ENCODE data around the gene SCNN1B.
"Not testable (repeated sequence)": the region's sequence is repeated elsewhere in the genome, so short reads cannot be mapped to it uniquely, and the experiment has no call there.

The SCNN1B gene

GRCh38 chr16:23384878-23385277 lies 82.8 kb downstream of the SCNN1B start:
- DNase-seq = no peak

GRCh38 chr16:23385441-23385840 lies 83.3 kb downstream of the SCNN1B start:
- DNase-seq = no peak

GRCh38 chr16:23387666-23388065 lies 85.6 kb downstream of the SCNN1B start:
- DNase-seq = no peak

GRCh38 chr16:23388786-23389185 lies 86.7 kb downstream of the SCNN1B start:
- DNase-seq = no peak

- DNase-seq = no peak
Observed at GRCh38 chr16:23389201-23389600, 87.1 kb downstream of the SCNN1B start.

DNA sequence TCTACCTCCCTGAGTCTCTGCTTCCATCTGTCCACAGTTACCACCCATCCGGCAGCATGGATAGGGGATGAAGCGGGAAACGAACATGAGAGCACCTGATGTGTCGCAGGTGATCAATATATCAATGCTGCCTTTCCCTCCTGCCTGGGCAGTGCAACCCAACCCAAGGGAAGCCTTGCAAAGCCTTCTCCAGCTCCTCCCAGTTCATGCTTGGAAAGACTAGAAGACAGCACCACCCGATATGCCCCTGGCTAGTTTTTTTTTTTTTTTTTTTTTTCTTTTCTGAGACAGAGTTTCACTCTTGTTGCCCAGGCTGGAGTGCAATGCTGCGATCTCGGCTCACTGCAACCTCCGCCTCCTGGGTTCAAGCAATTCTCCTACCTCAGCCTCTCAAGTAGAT lies 87.8 kb downstream of the SCNN1B start:
- DNase-seq = not testable (repeated sequence)

GRCh38 chr16:23391381-23392222 lies 89.5 kb downstream of the SCNN1B start:
- DNase-seq = no peak

GRCh38 chr16:23392223-23392600 lies 90.1 kb downstream of the SCNN1B start:
- DNase-seq = no peak

DNA sequence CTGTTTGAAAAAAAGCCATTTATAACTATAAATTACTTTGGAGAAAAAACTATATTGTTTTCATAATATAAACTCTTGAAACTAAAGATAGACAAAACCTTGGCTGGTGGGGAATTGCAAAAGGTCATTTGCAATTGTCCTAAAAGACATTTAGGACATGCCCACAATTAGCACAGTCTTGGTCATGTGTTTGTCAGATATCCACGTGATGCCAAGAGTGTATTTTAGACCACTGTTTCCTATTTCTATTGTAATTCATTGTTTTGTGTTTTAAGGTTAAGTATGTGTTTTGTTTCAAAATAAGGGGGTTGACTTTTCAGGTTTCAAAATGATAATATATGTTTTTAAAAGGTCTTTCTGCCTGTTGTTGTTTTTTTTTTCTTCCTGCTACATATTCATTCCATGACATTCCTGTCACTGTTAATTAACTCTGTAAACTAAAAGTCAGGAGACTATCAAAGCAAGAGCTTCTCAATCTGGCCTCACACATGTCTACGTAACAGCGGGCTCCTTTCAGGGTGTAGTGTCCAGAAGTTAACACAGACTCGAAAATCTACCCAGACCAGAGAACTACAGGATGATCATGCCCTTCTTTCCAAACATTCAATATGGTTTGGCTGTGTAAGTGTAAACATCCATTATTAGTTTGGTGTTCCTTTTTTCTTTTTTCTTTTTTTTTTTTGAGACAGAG lies 92.2 kb downstream of the SCNN1B start:
- no peak for DNase-seq

DNA sequence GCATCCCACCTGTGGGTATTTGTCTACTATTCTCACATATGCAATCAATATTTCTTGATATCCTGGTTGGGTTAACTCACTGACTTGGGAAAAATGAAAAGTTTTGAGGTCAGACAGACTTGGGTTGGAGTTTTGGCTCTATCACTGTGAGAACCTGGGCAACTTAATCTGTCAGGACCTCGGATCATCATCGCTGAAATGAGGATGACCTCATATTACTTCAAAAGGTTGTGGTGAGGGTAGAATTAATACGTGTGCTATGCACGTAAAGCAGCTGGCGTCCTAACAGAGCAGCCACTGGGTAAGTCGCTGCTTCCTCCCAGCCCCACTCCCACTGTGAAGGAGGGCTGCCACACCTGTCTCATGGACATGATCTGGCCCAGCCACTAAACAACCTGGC lies 93.6 kb downstream of the SCNN1B start:
- DNase-seq = no peak

- no peak for DNase-seq
Observed at GRCh38 chr16:23397464-23397863, 95.4 kb downstream of the SCNN1B start.

DNA sequence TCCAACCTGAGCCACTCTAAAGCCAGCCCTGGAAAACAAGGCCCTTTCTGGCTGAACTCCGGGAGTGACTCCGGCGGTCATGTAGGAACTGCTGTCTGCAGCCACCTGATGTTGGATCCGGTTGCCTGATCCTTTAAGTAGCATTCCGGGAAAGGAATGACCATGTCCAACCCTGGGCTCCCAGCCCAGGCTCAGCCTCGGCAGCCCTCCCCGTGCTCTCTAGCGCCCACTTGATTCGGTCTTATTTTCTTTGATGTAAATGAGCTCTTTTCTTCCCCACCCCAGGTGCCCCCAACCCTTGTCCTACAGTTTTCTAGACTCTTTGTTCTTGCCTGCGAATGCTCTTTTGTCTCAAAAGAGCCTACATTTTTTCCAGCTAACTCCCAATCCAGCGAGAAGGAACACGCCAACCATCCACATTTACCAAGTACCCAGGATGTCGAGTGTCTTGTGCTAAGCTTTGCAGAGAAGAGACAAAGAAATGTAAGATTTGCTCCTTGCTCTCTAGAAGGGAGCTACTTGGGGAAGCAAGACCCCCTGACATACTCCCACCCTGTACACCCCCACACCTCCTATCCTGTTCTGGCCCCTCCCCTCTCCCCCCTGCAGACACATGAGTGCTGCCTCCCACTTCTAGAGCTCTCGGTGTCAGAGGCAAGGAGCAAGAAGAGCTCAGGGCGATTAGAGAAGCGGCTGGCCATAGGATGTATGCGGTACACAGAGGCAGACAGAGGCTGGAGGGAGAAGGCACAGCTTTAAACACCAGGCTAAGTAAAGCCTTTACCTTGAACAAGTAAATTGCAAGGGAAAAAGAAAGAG lies 97.1 kb downstream of the SCNN1B start:
- no peak for DNase-seq

- not testable (repeated sequence) for DNase-seq
Observed at GRCh38 chr16:23400447-23400846, 98.3 kb downstream of the SCNN1B start.

GRCh38 chr16:23401139-23401538 lies 99.0 kb downstream of the SCNN1B start:
- no peak for DNase-seq

- no peak for DNase-seq
Observed at GRCh38 chr16:23402100-23402499, 100.0 kb downstream of the SCNN1B start.

DNA sequence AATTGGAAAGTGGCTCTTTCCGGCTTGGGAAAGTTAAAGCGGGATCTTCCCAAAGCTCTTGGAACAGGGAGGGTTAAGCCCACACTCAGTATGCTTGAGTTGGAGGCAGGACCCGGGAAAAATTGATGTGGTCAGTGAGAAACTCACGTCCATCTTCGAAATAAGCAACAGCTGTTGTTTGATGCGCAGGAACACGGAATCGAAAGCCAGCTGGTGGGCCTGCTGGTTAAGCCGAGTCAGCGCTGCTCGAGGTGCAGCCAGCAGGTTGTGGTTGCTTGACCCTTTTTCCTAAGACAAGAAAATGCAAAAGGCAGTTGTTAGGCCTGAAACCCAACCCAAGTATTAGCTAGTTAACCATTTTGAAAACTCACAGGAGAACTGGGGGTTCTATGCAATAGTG lies 101.4 kb downstream of the SCNN1B start:
- DNase-seq = no peak

GRCh38 chr16:23406024-23406423 lies 103.9 kb downstream of the SCNN1B start:
- DNase-seq = no peak

DNA sequence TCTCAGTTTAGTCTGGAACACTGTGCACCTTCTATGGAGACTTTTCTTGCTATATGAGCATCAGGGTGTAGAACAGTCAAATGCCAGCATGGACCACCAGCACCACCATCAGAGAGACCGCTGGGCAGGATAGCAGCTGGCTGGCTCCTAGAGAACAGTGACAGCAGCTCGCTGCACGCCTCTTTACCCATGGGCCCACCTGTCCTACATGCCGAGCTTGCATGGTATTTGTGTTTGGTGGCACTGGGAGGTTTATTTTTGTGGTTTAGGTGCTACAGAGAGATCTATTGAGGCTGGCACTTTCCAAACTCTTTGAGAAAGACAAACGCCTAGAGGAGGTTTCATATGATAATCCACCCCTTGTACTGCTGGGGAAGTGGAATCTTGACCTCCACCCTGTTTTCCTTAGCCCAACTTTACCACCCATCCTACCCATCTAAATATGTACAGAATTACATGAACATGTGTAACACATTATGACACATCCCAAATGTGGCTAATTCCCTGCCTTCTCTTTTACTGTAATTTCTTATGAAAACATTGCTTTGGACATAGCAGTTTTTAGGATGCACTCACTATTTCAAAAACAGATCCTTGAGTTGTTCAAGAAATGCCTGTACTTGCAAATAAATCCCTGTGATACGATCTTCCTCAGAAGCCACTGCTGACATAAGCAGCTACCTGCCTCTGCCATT lies 104.6 kb downstream of the SCNN1B start:
- no peak for DNase-seq

- DNase-seq = no peak
Observed at GRCh38 chr16:23407436-23408127, 105.5 kb downstream of the SCNN1B start.

- no peak for DNase-seq
Observed at GRCh38 chr16:23408242-23408822, 106.2 kb downstream of the SCNN1B start.

DNA sequence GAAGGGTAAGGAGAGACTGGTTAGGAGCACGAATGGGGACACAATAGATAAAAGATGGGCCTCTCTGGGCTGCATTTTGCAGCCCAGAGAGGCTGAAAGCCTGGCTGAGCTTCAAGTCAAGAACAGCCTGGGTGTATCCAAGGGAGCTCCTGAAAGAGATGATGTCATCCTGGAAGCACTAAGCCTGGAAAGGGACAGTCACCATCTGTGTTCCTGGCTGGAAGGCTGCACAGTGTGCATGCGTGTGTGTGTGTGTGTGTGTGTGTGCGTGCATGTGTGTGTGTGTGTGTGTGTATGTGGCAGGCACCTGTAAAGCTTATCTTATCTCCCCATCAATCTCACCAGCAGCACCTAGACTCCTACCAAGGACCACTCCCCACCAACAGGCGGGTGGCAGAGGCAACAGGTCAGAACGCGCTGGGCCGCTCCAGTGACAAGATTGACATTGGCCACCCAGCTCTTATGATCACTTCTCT lies 106.8 kb downstream of the SCNN1B start:
- DNase-seq = no peak

GRCh38 chr16:23409522-23409921 lies 107.4 kb downstream of the SCNN1B start:
- no peak for DNase-seq
